ENCODE data around the gene NIPAL4. TPM values are rescaled to one million over a fixed set of nuclear protein-coding genes. Genes with fewer than 3 reads are reported as not detected.
A peak's percentile ranks its signal among the peaks of the same experiment; 100 is the strongest.

NIPAL4 gene
- total RNA-seq, 1 donor from 2014 or later: 10.8 TPM

- DNase-seq (ENCODE audit: low read depth) (no peak), FAIRE-seq (no peak)
- H3K27me3 ChIP-seq (ENCODE audit: insufficient read depth, low read length): no peaks in the 10 kb centered on the region
- H4K20me1 ChIP-seq (ENCODE audit: insufficient read depth, low read length): peaks cover 31% of the 10 kb centered on the region
- H3K9me3 ChIP-seq (ENCODE audit: insufficient read depth, low read depth, low read length): no peaks in the 10 kb centered on the region
- H3K4me2 ChIP-seq (ENCODE audit: low read length): no peak overlapping the region
- TF ChIP-seq CTCF (IDR thresholded peaks at IDR 0.05; ENCODE audit: insufficient read depth, low read depth, low read length): no peak
- TF ChIP-seq EZH2 (IDR thresholded peaks at IDR 0.05; ENCODE audit: insufficient read depth, low read length): no peak
- H3K36me3 ChIP-seq (ENCODE audit: insufficient read depth, low read length): peaks cover 73% of the 10 kb centered on the region
- H3K9ac ChIP-seq (ENCODE audit: low read length): no peak overlapping the region
- Mint-ChIP-seq H3K9me3 (ENCODE audit: unreplicated experiment) (no peaks in the 10 kb centered on the region), H3K4me3 (ENCODE audit: unreplicated experiment) (no peak overlapping the region), H3K36me3 (ENCODE audit: low read depth, unreplicated experiment) (peaks cover 32% of the 10 kb centered on the region), H3K27me3 (ENCODE audit: low read depth, unreplicated experiment) (no peaks in the 10 kb centered on the region), H3K27ac (ENCODE audit: unreplicated experiment) (no peak overlapping the region), H3K4me1 (ENCODE audit: low read depth, unreplicated experiment) (peaks cover 42% of the 10 kb centered on the region)
- H3K79me2 ChIP-seq (ENCODE audit: insufficient read depth, low read length): peaks cover 64% of the 10 kb centered on the region
- H2AFZ ChIP-seq (ENCODE audit: low read depth, low read length): no peak overlapping the region
- H3K4me1 ChIP-seq (ENCODE audit: insufficient read depth, low read length): peaks cover 41% of the 10 kb centered on the region
- H3K4me3 ChIP-seq (ENCODE audit: insufficient read depth, low read depth, low read length): no peak overlapping the region
- peak overlapping the region; percentile 7 for H3K27ac ChIP-seq (ENCODE audit: low read depth, low read length)
Observed at GRCh38 chr5:157509587-157509986, 49.6 kb downstream of the NIPAL4 start.

- H3K4me1 ChIP-seq (ENCODE audit: insufficient read depth, low read length): peaks cover 43% of the 10 kb centered on the region
- H3K4me3 ChIP-seq (ENCODE audit: insufficient read depth, low read depth, low read length): no peak overlapping the region
- FAIRE-seq (no peak), DNase-seq (ENCODE audit: low read depth) (no peak)
- peak overlapping the region; percentile 73 for H3K4me2 ChIP-seq (ENCODE audit: low read length)
- Mint-ChIP-seq H3K27me3 (ENCODE audit: low read depth, unreplicated experiment) (no peaks in the 10 kb centered on the region), H3K9me3 (ENCODE audit: unreplicated experiment) (no peaks in the 10 kb centered on the region), H3K4me1 (ENCODE audit: low read depth, unreplicated experiment) (peaks cover 51% of the 10 kb centered on the region), H3K36me3 (ENCODE audit: low read depth, unreplicated experiment) (peaks cover 32% of the 10 kb centered on the region), H3K27ac (ENCODE audit: unreplicated experiment) (peak overlapping the region; percentile 75), H3K4me3 (ENCODE audit: unreplicated experiment) (no peak overlapping the region)
- H3K9ac ChIP-seq (ENCODE audit: low read length): peak overlapping the region; percentile 80
- TF ChIP-seq CTCF (IDR thresholded peaks at IDR 0.05; ENCODE audit: insufficient read depth, low read depth, low read length) (no peak), EZH2 (IDR thresholded peaks at IDR 0.05; ENCODE audit: insufficient read depth, low read length) (no peak)
- peaks cover 37% of the 10 kb centered on the region for H4K20me1 ChIP-seq (ENCODE audit: insufficient read depth, low read length)
- H3K79me2 ChIP-seq (ENCODE audit: insufficient read depth, low read length): peaks cover 68% of the 10 kb centered on the region
- H3K36me3 ChIP-seq (ENCODE audit: insufficient read depth, low read length): peaks cover 76% of the 10 kb centered on the region
- H3K27ac ChIP-seq (ENCODE audit: low read depth, low read length): peak overlapping the region; percentile 97
- no peaks in the 10 kb centered on the region for H3K9me3 ChIP-seq (ENCODE audit: insufficient read depth, low read depth, low read length)
- no peak overlapping the region for H2AFZ ChIP-seq (ENCODE audit: low read depth, low read length)
- H3K27me3 ChIP-seq (ENCODE audit: insufficient read depth, low read length): no peaks in the 10 kb centered on the region
Observed at GRCh38 chr5:157510682-157511081, 50.7 kb downstream of the NIPAL4 start.

Data from astrocyte (in vitro differentiated cells and primary cell).